Cortex of kidney (tissue), 1 donor: ENCODE data around the gene FIBCD1.

Experiments
- DNase-seq: peaks from one replicate; lab custom pipeline; 2025; lab: John Stamatoyannopoulos, UW

The FIBCD1 gene

DNA sequence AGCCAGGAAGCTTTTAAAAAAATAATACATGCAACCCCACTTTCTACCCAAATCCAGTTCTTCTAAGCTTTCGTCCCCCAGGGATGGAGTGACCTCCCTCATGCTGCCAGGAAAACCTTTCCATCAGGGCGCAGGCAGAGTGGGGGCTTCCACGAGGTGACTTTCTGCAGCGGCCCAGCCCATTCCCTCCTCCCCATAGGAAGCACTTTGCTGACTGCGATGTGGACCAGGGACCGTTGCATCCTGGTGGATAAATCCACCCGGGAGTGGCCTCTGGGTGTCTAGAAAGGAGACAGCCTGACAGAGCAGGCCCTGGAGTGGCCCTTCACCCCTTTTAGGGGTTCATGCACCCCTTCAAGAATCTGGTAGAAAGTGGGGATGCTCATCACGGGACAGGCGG is 44.0 kb downstream of the FIBCD1 start:
- DNase-seq: no peak

DNA sequence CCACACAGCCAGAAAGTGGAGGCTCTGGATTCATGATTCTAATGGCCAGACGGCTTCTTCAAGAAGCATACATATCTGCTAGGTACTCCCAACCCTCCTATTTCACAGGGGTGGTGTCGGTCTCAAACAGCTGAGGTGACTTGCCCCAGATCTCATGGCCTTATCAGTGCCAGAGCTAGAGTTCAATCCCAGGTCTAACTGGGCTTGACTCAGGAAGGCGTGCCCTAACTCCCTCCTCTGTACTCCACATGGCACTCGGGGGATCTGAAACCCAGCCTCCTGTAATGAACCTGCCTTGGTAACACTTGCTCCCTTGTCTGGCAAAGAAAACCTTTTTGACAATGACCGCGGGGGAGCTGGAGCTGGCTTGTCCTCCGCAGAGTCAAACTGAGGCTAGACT is 44.5 kb downstream of the FIBCD1 start:
- DNase-seq: no peak

DNA sequence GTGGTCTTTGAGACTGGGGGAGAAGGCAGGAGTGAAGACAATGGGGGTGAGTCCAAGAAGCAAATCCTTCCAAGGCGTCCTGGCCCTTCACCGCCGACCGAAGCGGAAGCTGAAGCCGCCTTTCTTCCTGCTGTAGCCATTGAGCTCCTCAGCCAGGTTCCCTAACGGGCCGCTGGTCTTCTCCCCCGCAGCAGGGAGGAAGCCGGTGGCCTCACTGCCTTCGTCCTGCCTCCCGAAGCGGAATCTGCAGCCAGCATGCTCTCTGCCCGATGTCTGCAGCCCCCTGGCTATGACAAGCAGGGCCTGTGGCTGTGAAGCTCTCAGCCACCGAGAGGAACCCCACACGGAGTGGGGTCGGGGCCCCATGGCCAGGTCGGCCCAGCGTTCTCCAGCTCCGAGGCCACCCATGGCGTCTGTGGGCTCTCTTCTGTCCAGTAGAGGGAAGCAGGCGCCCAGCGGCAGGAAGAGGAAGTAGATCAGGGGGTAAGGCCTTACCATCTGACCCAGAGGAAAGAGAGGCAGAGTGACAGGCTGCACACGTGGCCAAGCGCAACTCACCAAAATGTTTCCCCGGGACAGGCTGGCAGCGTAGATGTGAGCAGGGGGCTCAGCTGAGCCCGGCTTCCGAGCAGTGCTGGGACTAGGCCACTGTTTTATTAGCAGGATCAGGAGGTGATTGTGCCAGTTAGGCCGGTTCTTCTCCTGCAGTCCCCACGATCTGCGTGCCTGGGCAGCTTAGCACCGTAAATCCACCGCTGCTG is 45.5 kb downstream of the FIBCD1 start:
- no peak for DNase-seq

- no peak for DNase-seq
These were observed 46.4 kb downstream of the FIBCD1 start for GRCh38 chr9:130892477-130893304.

GRCh38 chr9:130891688-130892476 is 47.2 kb downstream of the FIBCD1 start:
- DNase-seq: no peak

DNA sequence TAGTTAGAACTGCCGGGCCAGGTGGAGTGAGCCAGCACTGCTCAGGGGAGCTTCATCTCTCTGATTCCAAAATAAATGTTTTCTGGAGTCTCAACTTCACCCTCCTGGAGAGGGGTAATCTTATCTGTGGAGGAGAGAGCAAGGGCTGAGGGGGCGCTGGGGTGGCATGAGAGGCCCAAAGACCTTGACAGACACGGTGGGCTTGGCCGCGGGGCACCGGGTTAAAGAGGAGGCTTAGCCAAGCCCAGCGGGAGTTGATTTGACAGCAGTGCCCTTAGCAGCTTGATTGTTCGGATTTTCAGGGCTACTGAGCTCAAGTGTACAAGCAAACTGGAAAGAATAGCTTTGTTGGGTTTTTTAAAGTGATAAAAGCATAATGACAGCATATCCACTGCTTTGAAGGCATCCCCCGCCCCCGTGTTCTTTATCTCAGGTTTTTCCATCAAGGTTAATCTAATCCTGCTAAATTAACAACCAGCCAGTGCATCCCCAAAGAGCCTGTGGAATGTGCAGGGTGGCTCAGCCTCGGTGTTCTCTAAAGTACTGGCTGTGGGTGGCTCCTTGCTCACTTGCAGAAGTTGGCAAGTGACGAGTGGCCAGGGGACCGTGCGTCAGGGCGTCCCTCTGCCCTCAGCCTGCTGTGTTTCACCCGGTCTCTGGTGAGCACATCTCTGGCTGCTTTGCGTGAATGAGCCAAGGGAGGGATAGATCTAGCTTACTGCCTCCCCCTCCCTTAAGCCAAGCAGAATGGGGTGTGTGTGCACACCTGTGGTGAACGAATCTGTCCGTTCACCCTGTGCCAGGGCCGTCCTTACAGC is 48.0 kb downstream of the FIBCD1 start:
- no peak for DNase-seq

DNA sequence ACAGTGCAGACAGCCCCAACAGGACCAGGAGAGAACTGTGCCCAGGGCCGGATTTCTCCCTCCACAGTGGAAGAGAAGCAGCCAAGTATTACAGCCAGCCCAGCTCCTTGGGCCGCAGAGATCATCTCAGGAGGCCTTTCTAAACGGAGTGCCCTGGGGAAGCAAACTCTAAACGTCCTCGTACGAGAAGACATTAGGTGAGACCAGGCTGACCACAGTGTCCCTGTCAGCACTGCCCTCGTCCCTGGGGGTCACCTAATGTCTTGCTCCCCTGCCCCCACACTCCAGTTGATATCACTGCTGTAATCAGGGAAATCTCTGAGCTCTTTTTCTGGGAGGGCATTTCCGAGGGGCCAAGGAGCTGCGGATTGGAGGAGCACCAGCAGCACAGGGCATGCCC is 48.9 kb downstream of the FIBCD1 start:
- DNase-seq: no peak

DNA sequence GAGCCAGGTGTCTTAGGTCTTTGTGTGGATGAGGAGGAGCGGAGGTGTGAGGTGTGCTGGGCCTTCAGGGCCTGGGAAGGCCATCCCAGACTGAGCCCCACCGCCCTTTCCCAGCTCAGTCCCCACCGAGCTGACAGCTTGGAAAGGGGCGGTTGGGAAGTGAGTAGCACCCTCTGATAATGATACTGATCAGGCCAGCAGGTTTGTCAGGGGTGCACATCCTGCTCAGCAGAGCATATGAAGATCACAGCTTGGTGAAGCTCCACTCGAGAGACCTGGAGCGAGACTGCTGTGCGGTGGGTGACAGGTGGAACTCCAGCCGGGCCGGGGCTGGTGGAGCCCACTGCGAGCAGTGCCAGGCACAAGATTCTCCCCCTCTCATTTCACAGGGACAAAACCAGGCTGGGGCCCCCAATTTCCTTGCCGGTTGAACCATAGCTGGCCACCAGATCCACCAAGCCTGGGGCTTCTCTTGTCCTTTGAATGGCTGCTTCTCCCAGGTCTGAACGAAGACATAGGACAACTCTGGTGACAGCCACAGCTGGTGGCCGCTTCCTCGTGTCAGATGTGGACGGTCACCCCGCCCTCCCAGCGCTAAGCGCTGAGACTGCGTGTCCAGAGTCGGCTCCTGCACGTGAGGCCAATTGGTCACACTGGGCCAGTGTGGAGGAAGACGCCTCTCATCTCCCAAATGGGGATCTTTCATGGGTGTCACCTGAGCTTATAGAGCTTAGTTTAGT is 50.7 kb downstream of the FIBCD1 start:
- DNase-seq: no peak

DNA sequence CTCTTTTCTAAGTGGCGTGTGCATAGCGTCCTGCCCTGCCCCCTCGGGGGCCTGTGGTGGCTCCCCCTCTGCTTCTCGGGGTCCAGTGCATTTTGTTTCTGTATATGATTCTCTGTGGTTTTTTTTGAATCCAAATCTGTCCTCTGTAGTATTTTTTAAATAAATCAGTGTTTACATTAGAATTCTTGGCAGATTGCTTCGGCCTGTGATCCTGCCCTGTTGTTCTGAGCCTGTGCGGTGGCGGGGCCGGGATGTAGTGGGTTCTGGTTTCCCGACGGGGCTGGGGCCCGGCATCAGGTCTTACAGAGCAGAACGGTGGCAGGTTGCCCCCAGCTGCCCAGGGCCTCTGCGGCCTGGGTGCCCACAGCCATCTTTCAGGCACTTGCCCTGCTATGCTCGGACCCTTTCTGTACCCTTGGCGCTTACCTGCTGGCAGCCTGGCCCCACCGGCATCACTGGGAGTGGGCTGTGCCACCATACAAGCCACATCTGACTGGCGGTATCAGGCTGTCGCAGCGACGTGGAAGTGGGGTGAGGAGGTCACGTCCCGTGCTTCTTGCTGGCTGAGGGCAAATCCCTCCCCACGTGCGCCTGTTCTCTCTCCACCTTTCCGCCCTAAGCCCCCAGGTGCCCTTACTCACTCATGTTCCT is 51.4 kb downstream of the FIBCD1 start:
- no peak for DNase-seq

DNA sequence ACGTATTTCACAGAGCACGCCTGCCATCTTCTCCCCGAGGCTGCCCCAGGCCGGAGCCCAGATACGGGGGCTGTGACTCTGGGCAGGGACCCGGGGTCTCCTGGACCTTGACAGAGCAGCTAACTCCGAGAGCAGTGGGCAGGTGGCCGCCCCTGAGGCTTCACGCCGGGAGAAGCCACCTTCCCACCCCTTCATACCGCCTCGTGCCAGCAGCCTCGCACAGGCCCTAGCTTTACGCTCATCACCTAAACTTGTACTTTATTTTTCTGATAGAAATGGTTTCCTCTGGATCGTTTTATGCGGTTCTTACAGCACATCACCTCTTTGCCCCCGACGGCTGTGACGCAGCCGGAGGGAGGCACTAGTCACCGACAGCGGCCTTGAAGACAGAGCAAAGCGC is 52.1 kb downstream of the FIBCD1 start:
- no peak for DNase-seq

DNA sequence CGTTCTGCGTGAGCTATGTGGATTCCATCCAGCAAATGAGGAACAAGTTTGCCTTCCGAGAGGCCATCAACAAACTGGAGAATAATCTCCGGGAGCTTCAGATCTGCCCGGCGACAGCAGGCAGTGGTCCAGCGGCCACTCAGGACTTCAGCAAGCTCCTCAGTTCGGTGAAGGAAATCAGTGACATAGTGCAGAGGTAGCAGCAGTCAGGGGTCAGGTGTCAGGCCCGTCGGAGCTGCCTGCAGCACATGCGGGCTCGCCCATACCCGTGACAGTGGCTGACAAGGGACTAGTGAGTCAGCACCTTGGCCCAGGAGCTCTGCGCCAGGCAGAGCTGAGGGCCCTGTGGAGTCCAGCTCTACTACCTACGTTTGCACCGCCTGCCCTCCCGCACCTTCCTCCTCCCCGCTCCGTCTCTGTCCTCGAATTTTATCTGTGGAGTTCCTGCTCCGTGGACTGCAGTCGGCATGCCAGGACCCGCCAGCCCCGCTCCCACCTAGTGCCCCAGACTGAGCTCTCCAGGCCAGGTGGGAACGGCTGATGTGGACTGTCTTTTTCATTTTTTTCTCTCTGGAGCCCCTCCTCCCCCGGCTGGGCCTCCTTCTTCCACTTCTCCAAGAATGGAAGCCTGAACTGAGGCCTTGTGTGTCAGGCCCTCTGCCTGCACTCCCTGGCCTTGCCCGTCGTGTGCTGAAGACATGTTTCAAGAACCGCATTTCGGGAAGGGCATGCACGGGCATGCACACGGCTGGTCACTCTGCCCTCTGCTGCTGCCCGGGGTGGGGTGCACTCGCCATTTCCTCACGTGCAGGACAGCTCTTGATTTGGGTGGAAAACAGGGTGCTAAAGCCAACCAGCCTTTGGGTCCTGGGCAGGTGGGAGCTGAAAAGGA is 53.3 kb downstream of the FIBCD1 start:
- no peak for DNase-seq

DNA sequence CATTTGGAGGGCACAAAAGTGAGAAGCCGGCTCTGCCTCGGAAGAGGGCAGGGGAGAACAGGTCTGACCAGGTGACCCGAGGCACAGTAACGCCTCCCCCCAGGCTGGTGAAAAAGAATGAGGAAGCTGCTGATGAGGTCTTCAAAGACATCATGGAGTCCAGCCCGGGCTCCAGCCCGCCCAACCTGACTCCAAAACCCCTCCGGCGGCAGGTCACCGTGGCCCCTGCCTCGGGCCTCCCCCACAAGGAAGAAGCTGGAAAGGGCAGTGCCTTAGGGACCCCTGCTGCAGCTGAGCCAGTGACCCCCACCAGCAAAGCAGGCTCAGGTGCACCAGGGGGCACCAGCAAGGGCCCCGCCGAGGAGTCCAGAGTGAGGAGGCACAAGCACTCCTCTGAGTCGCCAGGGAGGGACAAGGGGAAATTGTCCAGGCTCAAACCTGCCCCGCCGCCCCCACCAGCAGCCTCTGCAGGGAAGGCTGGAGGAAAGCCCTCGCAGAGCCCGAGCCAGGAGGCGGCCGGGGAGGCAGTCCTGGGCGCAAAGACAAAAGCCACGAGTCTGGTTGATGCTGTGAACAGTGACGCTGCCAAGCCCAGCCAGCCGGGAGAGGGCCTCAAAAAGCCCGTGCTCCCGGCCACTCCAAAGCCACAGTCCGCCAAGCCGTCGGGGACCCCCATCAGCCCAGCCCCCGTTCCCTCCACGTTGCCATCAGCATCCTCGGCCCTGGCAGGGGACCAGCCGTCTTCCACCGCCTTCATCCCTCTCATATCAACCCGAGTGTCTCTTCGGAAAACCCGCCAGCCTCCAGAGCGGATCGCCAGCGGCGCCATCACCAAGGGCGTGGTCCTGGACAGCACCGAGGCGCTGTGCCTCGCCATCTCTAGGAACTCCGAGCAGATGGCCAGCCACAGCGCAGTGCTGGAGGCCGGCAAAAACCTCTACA is 54.2 kb downstream of the FIBCD1 start:
- no peak for DNase-seq

DNA sequence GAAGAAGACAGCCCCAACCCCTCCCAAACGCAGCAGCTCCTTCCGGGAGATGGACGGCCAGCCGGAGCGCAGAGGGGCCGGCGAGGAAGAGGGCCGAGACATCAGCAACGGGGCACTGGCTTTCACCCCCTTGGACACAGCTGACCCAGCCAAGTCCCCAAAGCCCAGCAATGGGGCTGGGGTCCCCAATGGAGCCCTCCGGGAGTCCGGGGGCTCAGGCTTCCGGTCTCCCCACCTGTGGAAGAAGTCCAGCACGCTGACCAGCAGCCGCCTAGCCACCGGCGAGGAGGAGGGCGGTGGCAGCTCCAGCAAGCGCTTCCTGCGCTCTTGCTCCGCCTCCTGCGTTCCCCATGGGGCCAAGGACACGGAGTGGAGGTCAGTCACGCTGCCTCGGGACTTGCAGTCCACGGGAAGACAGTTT is 54.9 kb downstream of the FIBCD1 start:
- no peak for DNase-seq

DNA sequence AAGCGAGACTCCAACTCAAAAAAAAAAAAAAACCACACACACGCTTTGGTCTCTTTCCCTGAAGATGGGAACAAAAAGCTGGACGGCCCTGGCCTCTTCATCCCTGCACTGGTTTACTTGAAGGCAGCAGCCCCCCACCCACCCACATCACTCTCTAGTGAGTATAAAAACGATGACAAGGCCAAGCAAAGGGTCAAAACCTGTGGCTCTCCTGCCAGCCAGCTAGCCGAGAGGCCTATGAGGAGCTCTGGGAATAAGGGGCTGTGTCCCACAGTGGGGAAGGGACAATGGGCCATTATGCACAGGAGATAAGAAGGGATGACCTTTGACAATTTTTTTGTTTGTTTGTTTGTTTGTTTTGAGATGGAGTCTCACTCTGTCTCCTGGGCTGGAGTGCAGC is 55.6 kb downstream of the FIBCD1 start:
- DNase-seq: no peak

DNA sequence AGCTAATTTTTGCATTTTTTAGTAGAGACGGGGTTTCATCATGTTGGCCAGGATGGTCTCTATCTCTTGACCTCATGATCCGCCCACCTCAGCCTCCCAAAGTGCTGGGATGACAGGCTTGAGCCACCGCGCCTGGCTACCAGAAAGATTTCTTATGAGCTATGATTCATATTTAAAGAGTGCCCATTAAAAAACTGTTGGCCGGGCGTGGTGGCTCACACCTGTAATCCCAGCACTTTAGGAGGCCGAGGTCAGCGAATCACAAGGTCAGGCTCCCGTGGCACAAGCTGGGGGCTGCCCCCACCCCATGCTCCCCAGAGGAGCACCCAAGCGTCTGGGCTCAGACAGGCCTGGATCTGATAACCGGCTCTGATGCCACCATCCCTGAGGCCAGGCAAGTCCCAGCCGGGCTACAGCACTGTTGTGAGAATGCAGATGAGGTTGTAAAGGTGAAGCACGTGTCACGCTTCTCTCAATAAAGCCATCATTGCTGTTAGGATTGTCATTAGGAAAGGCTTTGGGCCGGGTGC is 56.3 kb downstream of the FIBCD1 start:
- DNase-seq: no peak

GRCh38 chr9:130881516-130881915 is 57.5 kb downstream of the FIBCD1 start:
- no peak for DNase-seq

DNA sequence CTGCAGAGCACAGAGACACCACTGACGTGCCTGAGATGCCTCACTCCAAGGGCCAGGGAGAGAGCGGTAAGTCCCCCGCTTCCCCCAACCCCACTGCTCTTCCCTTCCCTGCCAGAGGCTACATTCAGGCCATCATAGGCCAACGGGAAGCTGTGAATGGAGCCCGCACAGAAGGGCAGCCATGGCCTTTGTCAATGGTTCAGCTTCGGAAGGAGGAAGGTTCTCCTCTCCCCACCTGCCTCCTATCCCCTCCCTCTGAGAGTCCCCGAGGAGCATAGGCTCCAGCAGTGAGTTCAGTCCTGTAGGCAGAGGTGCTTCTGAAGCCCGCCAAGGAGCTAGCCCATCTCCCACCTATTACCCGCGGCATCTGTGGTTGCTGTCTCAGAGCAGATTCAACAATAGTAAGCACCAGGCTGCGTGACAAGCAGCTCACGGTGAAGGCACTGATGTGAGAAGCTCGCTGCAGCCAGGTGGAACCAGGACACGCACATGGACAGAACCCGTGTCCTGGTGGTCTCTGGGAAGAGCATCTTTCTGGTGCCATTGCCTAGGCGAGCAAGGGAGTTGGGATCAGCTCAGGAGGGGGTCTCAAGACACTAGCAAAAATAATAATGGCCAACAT is 58.3 kb downstream of the FIBCD1 start:
- no peak for DNase-seq
